Measurements from ENCODE around the gene TPX2. TPM values are rescaled to one million over a fixed set of nuclear protein-coding genes. Genes with fewer than 3 reads are reported as not detected.
"Not testable (repeated sequence)": the region's sequence is repeated elsewhere in the genome, so short reads cannot be mapped to it uniquely, and the experiment has no call there.

The TPX2 gene
- total RNA-seq, 1 experiment from 2014 or later, result 128 TPM

DNA sequence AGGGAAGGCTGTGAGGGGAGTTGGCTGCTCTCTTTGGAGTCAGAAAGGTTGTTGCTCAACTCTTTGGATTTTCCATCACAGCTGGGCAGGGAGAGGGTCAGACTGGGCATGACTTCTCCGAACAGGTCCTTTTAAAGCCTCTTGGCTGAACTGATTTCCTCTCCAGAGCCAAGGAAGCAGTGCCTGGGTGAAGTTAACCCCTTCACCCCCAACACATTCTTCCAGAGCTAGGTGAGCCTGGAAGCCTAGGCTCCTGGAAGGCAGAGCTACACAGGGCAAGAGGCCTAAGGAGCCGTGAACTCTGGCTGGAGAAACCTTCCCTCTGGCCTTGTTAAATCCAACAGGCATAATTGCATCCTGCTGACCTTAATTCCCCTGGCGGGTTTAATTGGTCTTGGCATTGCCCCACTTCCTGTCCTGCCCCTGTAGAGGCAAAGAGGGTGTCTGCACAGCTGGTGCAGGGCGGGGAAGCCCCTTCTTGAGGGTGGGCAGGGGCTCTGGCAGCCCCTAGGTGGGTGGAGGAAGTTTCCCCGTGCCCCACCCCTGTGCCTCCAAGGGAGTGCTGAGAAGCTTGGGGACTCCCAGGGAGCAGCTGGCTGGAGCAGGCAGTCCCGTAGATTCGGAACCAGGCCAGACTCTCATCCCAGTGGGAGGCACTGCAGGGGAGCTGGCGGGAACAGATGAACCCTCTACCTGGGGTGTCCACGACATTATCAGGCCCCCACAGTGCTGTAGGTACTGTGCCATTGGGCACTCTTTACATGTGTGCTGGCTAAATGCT is 76.5 kb downstream of the TPX2 start:
- DNase-seq (ENCODE audit: low spot score), result no peak

DNA sequence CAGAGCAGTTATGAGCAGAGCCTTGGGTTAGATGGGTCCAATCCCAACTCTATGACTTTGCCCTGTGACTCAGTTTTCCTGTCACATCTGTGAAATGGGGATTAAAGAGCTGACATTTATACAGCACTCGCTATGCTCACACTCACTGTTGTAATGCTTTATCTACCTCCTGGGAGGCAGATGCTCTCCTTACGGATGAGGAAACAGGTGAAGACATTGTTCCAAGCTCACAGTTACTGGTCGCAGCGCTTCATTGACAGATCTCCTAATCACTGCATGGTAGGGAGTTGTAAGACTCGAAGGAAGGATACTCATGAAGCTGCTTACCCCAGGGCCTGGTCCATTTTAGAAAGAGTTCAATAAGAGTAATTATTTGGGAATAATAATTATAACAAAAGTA is 77.1 kb downstream of the TPX2 start:
- DNase-seq (ENCODE audit: low spot score), result no peak

DNA sequence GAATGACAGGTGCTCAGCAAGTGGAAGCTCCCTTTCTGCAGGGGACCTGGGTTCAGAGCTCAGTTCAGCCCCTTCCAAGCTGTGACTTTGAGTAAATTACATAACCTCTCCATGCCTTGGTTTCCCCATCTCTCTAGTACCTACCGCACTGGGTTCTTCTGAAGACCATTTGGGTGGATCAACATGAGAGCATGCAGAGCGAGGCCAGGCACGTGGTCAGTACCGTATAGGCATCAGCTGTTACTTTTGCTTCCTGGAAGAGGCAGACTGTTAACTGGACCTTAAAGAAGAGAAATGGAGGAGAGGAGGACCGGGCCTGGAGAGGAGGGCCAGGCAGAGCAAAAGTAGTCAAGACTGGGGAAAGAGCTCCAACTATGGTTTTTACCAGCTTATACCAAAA is 78.4 kb downstream of the TPX2 start:
- DNase-seq (ENCODE audit: low spot score), result no peak

DNA sequence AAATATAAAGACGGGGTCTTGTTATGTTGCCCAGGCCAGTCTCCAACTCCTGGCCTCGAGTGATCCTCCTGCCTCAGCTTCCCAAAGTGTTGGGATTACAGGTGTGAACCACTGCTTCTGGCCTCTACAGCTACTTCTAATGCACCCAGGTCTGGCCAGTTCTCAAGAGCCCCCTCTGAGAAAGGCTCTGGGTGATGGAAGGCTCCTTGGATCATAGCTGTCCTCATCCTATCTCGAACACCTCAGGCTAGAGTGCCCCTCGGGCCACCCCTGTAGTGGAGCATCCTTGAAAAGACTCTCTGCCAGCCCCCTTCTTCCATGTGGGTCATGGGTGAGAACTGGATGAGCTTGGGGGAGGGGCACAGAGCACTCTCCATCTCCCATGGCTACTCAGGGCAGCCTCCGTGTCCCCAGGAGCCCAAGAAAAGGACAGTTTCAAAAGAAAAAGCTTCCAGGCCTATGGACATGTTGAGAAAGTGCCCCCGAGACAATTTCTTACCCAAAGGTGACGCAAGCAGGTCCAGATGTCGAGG is 79.4 kb downstream of the TPX2 start:
- DNase-seq (ENCODE audit: low spot score), result no peak

- no peak for DNase-seq (ENCODE audit: low spot score)
These were observed 80.1 kb downstream of the TPX2 start, which contains the start of gene MYLK2 for GRCh38 chr20:31819083-31819784. Gene MYLK2 (plus strand): TSS chr20:31819356. CDS start chr20:31819581, 225 bp downstream.

DNA sequence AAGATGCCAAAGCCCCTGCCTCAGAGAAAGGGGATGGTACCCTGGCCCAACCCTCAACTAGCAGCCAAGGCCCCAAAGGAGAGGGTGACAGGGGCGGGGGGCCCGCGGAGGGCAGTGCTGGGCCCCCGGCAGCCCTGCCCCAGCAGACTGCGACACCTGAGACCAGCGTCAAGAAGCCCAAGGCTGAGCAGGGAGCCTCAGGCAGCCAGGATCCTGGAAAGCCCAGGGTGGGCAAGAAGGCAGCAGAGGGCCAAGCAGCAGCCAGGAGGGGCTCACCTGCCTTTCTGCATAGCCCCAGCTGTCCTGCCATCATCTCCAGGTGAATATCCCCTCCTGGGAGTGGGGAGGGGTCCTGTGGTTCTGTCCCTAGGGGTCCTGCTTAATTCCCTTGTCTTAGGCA is 81.1 kb downstream of the TPX2 start:
- DNase-seq (ENCODE audit: low spot score), result no peak

DNA sequence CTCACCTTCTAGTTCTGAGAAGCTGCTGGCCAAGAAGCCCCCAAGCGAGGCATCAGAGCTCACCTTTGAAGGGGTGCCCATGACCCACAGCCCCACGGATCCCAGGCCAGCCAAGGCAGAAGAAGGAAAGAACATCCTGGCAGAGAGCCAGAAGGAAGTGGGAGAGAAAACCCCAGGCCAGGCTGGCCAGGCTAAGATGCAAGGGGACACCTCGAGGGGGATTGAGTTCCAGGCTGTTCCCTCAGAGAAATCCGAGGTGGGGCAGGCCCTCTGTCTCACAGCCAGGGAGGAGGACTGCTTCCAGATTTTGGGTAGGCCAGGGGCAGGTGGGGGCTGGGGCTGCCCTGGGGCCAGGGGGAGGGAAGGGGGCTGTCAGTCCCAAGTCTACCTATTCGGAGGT is 82.3 kb downstream of the TPX2 start:
- no peak for DNase-seq (ENCODE audit: low spot score)

DNA sequence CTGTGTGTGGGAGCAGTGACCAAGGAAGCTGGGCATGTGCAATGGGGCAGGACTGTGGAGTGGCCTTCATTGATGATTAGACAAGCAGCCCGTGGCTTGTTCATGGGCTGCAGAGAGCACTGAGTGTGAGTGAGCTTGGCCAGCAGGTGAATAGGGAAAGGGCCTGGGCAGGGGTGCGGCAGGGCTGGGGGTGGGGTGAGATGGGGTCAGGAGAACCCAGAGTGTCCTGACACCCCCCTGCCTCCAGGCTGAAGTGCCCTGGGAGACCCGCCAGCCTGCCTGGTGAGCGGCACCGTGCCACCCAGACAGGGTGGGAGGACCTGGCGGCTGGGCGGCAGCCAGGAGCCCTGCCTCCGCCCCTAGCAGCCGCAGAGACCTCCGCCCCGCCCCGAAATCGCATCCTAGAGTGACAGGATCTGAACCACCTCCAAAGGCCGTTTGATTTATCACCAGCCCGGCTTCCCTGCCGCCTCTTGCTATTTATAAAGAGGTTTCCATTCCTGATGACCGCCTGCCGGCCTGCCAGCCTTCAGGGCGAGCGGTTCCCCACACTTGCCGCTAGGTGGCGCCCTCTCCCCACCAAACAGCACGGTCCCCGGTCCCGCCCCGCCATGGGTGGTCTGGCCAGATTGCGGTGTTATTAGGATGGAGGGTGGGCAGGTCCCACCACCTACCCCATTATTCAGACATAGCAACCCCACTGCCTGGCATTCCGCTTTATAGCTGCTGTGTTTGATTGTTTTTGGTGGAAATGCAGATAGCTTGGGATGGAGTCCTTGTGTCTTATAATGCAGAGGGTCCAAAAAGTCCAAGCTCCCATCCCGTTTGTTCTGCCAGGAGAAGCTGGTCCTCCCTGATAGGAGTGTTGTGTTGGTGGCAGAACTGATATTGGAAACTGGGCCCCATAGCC is 83.6 kb downstream of the TPX2 start:
- DNase-seq (ENCODE audit: low spot score), result peak; percentile 75

GRCh38 chr20:31823360-31824124 is 84.5 kb downstream of the TPX2 start:
- no peak for DNase-seq (ENCODE audit: low spot score)

DNA sequence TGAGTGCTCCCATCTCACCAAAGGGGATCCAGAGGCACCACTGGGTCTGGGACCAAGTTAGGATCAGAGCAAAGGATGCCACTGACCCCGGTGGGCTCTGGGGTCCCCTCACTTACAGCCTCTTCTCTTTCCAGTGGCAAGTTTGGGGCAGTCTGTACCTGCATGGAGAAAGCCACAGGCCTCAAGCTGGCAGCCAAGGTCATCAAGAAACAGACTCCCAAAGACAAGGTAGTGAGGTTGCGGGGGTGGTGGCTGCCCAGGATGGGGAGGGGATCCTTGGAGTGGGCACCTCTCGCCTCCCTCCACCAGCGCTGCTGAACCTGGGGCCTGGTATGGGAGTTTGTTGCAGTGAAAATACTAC is 85.0 kb downstream of the TPX2 start:
- no peak for DNase-seq (ENCODE audit: low spot score)

DNA sequence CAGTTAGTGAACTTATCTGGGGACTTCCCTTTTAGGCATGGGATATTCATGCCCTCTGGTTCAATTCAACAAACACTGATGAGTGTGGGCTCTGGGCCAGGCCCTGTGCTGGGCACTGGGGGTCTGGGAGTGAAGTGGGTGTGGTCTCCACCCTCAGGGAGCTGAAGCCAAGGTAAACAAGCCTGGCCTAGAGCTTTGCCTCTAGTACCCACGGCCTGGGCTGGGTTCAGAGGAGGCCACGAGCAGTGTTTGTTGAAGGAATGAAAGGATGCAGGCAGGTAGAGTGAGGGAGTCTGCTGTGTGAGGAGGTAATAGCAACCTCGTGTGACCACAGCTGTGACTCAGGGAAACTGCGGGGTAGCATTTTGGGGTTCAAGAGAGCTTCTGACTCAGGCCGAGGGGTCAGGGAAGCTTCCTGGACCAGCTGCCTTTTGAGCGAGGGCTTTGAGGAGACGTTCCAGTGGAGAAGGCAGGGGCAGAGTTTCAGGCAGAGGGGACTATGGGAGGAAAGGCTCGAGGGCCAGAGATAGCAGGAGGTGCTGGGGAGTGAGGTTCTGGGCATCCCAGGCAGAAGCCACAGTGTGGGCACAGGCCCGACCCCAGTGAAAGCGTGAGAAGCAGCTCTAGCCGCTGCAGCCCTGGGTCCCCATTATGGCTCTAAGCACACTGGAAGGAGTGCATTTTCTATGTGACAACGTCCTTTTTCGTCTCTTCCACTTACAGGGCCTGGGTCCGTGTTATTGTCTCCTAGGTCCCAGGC is 85.6 kb downstream of the TPX2 start:
- DNase-seq (ENCODE audit: low spot score), result no peak

DNA sequence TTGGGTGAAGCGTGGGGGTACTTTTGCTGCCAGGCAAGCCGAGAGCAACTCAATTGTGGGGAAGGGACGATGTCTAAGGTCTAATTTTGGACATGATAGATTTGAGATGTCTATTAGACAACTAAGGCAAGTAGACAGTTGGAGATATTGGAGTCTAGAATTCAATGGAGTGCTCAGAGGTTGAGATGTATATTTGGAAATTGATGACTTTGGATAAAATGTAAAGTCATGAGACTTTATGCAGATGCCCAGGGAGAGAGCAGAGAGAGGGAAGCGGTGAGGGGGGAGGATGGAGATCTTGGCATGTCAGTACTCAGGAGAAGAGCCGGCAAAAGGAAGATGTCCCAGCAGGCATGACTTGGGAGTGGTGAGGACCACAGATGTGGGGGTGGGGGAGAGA is 87.0 kb downstream of the TPX2 start:
- DNase-seq (ENCODE audit: low spot score), result no peak

DNA sequence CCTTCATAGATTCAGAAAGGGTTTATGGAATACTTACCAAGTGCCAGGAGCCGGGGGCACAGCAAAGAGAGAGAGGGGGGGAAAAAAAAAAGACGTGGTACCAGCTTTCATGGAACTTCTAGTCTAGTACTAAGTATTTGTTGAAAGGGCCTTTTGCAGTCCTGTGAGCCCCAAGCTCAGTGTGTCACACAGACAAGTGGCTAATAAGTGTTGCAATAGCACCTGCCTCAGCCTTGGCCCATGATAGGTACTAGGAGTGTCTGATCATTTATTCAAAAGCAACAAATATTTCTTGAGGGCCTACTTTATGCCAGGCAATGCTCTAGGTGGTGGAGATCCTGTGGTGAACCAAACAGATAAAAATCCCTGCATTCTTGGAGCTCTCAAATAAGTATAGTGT is 88.0 kb downstream of the TPX2 start:
- no peak for DNase-seq (ENCODE audit: low spot score)

DNA sequence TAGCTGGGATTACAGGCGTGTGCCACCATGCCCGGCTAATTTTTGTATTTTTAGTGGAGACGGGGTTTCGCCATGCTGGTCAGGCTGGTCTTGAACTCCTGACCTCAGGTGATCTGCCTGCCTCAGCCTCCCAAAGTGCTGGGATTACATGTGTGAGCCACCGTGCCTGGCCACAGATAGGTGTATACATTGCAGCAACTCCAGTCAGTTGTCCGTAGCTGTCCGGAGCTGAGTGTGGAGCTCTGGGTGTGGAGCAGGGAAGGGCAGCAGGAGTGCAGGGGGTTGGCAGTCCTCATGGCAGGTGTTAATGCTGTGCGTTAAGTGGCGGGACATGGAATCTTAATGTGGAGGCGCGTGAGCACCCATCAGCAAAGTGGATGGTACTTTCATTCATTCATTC is 88.9 kb downstream of the TPX2 start:
- not testable (repeated sequence) for DNase-seq (ENCODE audit: low spot score)

- DNase-seq (ENCODE audit: low spot score), result no peak
These were observed 90.6 kb downstream of the TPX2 start for GRCh38 chr20:31829731-31830130.

DNA sequence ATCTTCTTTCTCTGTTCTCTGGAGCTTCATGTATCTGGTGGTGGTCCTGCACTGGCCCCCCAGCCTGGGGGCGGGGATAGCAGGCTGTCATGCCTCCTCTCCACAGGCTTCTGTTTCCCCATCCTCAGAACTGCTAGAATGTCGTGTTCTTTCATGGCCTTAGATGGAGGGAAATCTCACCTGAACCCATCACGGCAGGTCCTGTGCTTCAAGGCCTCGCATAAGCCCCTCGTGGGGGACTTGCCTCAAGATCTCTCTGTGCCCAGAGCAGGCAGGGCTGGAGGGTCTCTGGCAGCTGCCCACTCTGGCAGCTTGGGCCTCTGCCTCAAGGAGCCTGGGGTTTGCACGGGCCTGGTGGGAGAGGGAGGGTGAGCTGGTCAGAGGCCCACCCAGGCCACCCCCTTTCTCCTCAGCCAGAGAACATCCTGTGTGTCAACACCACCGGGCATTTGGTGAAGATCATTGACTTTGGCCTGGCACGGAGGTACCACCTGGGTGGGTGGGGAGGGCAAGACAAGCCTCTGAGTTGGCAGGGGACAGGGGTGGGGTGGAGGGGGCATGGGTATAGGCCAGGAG is 91.4 kb downstream of the TPX2 start:
- DNase-seq (ENCODE audit: low spot score), result no peak

GRCh38 chr20:31831211-31831610 is 92.1 kb downstream of the TPX2 start:
- no peak for DNase-seq (ENCODE audit: low spot score)

DNA sequence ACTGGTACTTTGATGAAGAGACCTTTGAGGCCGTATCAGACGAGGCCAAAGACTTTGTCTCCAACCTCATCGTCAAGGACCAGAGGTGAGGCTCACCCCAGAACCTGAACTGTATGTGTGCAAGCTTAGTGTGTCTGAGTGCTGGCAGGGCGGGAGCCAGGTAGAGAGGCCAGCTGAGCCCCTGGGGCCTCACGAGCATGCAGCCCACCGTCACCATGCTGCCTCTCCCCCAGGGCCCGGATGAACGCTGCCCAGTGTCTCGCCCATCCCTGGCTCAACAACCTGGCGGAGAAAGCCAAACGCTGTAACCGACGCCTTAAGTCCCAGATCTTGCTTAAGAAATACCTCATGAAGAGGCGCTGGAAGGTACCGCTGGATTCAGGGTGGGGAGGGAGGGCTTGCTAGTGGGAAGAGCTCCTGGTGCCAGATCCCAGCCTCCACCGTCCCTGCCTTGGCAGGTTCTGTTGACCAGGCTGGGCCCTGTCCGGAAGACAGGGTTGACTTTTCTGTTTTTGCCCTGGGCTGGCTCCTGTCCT is 92.7 kb downstream of the TPX2 start:
- no peak for DNase-seq (ENCODE audit: low spot score)

GRCh38 chr20:31833130-31833930 is 94.2 kb downstream of the TPX2 start:
- DNase-seq (ENCODE audit: low spot score), result no peak

Measured in H4 (cell line).